A549 (cell line): Measurements from ENCODE around the gene BMP5. TPM values are rescaled to one million over a fixed set of nuclear protein-coding genes. Genes with fewer than 3 reads are reported as not detected.

ENCODE experiments used
- ATAC-seq, 2 experiments: fragments of 200-7000 bp in 1 of 2; fragments of >200 bp in 1 of 2; cut with Nextera tagmentation in 1 of 2; cut with Tn5 transposase in 1 of 2; 3 replicates each; pipeline versions ENCODE4 v1.8.0 to v1.9.1; 2018 to 2020; ENCODE audit warnings: mild to moderate bottlenecking in 1 of 2, moderate library complexity in 1 of 2
- CTCF ChIA-PET: fragments of 300-600 bp; sonication (Branson Sonifier 250); formaldehyde crosslinking; extraction: SDS; loops from one replicate; lab custom pipeline; 2021; ENCODE audit warnings: antibody characterized with exemption, inconsistent platforms; lab: Yijun Ruan, JAX
- POLR2A ChIA-PET: fragments of 350-600 bp; formaldehyde crosslinking; extraction: SDS; loops from one replicate; lab custom pipeline; 2021; ENCODE audit warnings: antibody characterized with exemption, inconsistent platforms; lab: Yijun Ruan, JAX
- DNase-seq, 2 experiments: peaks; one replicate each; pipeline versions ENCODE4 v3.0.0 to v3.0.0-alpha.2; 2011 to 2016; ENCODE audit warnings: low read depth in 1 of 2, low spot score in 1 of 2
- FAIRE-seq: peaks from 2 replicates; lab custom pipeline; 2011; peaks lifted over from hg19 to GRCh38; lab: Jason Lieb, UNC
- H3K27ac ChIP-seq, 2 experiments: fragments of >200 bp; sonication (Bioruptor Twin); formaldehyde crosslinking; 3 replicates each; pipeline ENCODE4 v1.5.1; 2016 to 2017
- H3K4me1 ChIP-seq: fragments of >200 bp; sonication (Bioruptor Twin); formaldehyde crosslinking; 3 replicates; pipeline ENCODE4 v1.6.1; 2016
- H3K4me2 ChIP-seq: fragments of >200 bp; sonication (Bioruptor Twin); formaldehyde crosslinking; 3 replicates; pipeline ENCODE4 v1.6.1; 2016
- H3K4me3 ChIP-seq: fragments of >200 bp; sonication (Bioruptor Twin); formaldehyde crosslinking; 3 replicates; pipeline ENCODE4 v1.5.1; 2016
- H3K9me3 ChIP-seq: fragments of >200 bp; sonication (Bioruptor Twin); formaldehyde crosslinking; 3 replicates; pipeline ENCODE4 v1.6.1; 2016
- CBX8 ChIP-seq: fragments of 200-600 bp; sonication (generic); IDR thresholded peaks from 2 replicates; pipeline ENCODE4 v1.6.1; 2016
- CHD2 ChIP-seq: fragments of 150-350 bp; IDR thresholded peaks from 2 replicates; pipeline ENCODE4 v1.6.1; 2014; ENCODE audit warnings: low read length; ENCODE audit not compliant: partially characterized antibody
- EHF ChIP-seq: fragments of 250-450 bp; sonication (Bioruptor Pico); IDR thresholded peaks from 2 replicates; pipeline ENCODE4 v1.5.0; 2020; ENCODE audit warnings: mild to moderate bottlenecking
- EHMT2 ChIP-seq: fragments of 200-600 bp; sonication (generic); IDR thresholded peaks from 2 replicates; pipeline ENCODE4 v1.6.1; 2016; ENCODE audit warnings: antibody characterized with exemption, low read depth, mild to moderate bottlenecking, moderate library complexity
- FOSB ChIP-seq: fragments of 250-450 bp; sonication (Bioruptor Pico); IDR thresholded peaks from 2 replicates; pipeline ENCODE4 v1.5.0; 2020; ENCODE audit warnings: mild to moderate bottlenecking, moderate library complexity
- FOSL2 ChIP-seq, 2 experiments: fragments of 450-650 bp in 1 of 2; fragments of >200 bp in 1 of 2; sonication (Bioruptor Twin) in 1 of 2; formaldehyde crosslinking; IDR thresholded peaks; 2 replicates each; pipeline versions ENCODE4 v1.5.0 to v1.6.1; 2016 to 2020; ENCODE audit warnings: mild to moderate bottlenecking in 1 of 2, moderate library complexity in 1 of 2
- HDAC2 ChIP-seq: fragments of 200-600 bp; sonication (generic); IDR thresholded peaks from 2 replicates; pipeline ENCODE4 v1.6.1; 2016
- HEYL ChIP-seq: fragments of 250-450 bp; sonication (Bioruptor Pico); IDR thresholded peaks from 2 replicates; pipeline ENCODE4 v1.8.0; 2021; ENCODE audit warnings: mild to moderate bottlenecking, moderate library complexity
- JUNB ChIP-seq: fragments of >200 bp; sonication (Bioruptor Twin); formaldehyde crosslinking; IDR thresholded peaks from 2 replicates; pipeline ENCODE4 v1.6.1; 2016
- KDM1A ChIP-seq: fragments of 200-600 bp; sonication (generic); IDR thresholded peaks from 2 replicates; pipeline ENCODE4 v1.6.1; 2016; ENCODE audit warnings: low read depth, mild to moderate bottlenecking
- POLR2AphosphoS2 ChIP-seq: conservative IDR thresholded peaks from 2 replicates; pipeline ENCODE4 v1.6.1; 2012; ENCODE audit warnings: low read length, improper control_type of control experiment, inconsistent platforms
- RCOR1 ChIP-seq: fragments of 150-350 bp; IDR thresholded peaks from 2 replicates; pipeline ENCODE4 v1.6.1; 2014; ENCODE audit warnings: antibody characterized with exemption, low read length, low read depth
- SMC3 ChIP-seq: fragments of >200 bp; sonication (Bioruptor Twin); formaldehyde crosslinking; IDR thresholded peaks from 3 replicates; pipeline ENCODE4 v1.6.1; 2018; ENCODE audit warnings: inconsistent platforms
- TFCP2L1 ChIP-seq: fragments of 250-450 bp; sonication (Bioruptor Pico); IDR thresholded peaks from 2 replicates; pipeline ENCODE4 v1.5.0; 2021; ENCODE audit warnings: mild to moderate bottlenecking
- ZFP36 ChIP-seq: fragments of 450-650 bp; IDR thresholded peaks from 2 replicates; pipeline ENCODE4 v1.6.1; 2014; ENCODE audit warnings: borderline replicate concordance; ENCODE audit not compliant: partially characterized antibody
- ZSCAN20 ChIP-seq: fragments of 250-450 bp; sonication (Bioruptor Pico); IDR thresholded peaks from 2 replicates; pipeline ENCODE4 v1.8.0; 2022; ENCODE audit warnings: mild to moderate bottlenecking, moderate library complexity
- WGBS: methylation state at CpG from one replicate; pipeline ENCODE4 v1.1.6; 2017; ENCODE audit errors: missing lambda C conversion rate; 5-methylcytosine and 5-hydroxymethylcytosine counted together
- polyA plus RNA-seq, 4 experiments: library from polyadenylated mRNA; depleted of rRNA in 3 of 4; stranded (reverse); fragments of >200 nt; fragmentation: RNase III in 1 of 4; extraction: RNeasy Plus Mini Kit Qiagen cat#74134 plus additional on column Dnase treatment in 1 of 4; gene quantifications; 2 replicates in 3 of 4; 3 replicates in 1 of 4; pipeline ENCODE4 v1.2.3, GENCODE V29; 2011 to 2017
- TF ChIP-seq, protein P1 (sequence below): fragments of 200-600 bp; sonication (generic); IDR thresholded peaks from 2 replicates; pipeline ENCODE4 v1.6.1; 2016; ENCODE audit warnings: antibody characterized with exemption, mild to moderate bottlenecking, moderate library complexity
- TF ChIP-seq, protein P2 (sequence below): fragments of 250-450 bp; sonication (Bioruptor Pico); IDR thresholded peaks from 2 replicates; pipeline ENCODE4 v1.5.0; 2021; ENCODE audit warnings: mild to moderate bottlenecking, moderate library complexity, borderline replicate concordance
- TF ChIP-seq, protein P3 (sequence below): fragments of 450-650 bp; IDR thresholded peaks from 2 replicates; pipeline ENCODE4 v1.6.1; 2014; ENCODE audit warnings: antibody characterized with exemption

BMP5 gene
- polyA plus RNA-seq, 2 of the 4 experiments (the other 2 are of a cell fraction) = 0.04 to 0.12 TPM

DNA sequence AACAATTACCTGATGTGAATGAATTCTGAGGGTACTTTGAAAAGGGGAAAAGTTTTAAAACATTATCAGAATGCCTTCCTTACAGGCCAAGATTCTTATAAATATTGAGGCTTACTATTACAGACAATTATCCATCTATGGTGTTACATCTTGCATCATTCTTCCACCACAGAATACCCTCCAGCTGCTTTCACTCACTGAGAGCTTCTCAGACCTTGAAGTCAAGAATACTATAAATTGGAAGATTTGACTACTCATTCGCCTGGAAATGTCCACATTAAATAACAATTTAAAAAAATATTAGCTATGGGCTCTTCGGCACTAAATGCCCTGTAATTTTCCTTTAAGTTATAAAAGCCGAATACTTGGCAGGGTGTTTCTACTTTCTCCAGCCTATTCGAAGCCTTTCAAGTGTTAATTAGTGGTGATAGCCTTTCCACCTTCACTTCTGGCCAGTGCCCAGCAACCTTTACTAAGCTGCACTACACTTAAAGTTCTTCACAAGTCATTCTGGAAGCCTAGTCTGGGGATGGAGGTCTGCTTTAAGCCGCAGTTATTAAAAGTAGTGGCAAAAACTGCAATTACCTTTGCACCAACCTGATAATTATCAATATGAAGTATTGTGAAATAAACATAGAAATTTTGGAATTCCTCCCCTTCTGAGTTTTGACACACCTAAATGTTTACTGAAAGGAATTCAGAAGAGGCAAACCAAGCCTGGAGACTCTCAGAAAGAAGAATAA lies 100.9 kb downstream of the BMP5 start (continued):
- TF ChIP-seq, protein P1, sequence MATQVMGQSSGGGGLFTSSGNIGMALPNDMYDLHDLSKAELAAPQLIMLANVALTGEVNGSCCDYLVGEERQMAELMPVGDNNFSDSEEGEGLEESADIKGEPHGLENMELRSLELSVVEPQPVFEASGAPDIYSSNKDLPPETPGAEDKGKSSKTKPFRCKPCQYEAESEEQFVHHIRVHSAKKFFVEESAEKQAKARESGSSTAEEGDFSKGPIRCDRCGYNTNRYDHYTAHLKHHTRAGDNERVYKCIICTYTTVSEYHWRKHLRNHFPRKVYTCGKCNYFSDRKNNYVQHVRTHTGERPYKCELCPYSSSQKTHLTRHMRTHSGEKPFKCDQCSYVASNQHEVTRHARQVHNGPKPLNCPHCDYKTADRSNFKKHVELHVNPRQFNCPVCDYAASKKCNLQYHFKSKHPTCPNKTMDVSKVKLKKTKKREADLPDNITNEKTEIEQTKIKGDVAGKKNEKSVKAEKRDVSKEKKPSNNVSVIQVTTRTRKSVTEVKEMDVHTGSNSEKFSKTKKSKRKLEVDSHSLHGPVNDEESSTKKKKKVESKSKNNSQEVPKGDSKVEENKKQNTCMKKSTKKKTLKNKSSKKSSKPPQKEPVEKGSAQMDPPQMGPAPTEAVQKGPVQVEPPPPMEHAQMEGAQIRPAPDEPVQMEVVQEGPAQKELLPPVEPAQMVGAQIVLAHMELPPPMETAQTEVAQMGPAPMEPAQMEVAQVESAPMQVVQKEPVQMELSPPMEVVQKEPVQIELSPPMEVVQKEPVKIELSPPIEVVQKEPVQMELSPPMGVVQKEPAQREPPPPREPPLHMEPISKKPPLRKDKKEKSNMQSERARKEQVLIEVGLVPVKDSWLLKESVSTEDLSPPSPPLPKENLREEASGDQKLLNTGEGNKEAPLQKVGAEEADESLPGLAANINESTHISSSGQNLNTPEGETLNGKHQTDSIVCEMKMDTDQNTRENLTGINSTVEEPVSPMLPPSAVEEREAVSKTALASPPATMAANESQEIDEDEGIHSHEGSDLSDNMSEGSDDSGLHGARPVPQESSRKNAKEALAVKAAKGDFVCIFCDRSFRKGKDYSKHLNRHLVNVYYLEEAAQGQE = no peak
- no peak for TF ChIP-seq HDAC2
- TF ChIP-seq, protein P2, sequence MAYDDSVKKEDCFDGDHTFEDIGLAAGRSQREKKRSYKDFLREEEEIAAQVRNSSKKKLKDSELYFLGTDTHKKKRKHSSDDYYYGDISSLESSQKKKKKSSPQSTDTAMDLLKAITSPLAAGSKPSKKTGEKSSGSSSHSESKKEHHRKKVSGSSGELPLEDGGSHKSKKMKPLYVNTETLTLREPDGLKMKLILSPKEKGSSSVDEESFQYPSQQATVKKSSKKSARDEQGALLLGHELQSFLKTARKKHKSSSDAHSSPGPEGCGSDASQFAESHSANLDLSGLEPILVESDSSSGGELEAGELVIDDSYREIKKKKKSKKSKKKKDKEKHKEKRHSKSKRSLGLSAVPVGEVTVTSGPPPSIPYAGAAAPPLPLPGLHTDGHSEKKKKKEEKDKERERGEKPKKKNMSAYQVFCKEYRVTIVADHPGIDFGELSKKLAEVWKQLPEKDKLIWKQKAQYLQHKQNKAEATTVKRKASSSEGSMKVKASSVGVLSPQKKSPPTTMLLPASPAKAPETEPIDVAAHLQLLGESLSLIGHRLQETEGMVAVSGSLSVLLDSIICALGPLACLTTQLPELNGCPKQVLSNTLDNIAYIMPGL (CRISPR knock-in tag) = no peak

DNA sequence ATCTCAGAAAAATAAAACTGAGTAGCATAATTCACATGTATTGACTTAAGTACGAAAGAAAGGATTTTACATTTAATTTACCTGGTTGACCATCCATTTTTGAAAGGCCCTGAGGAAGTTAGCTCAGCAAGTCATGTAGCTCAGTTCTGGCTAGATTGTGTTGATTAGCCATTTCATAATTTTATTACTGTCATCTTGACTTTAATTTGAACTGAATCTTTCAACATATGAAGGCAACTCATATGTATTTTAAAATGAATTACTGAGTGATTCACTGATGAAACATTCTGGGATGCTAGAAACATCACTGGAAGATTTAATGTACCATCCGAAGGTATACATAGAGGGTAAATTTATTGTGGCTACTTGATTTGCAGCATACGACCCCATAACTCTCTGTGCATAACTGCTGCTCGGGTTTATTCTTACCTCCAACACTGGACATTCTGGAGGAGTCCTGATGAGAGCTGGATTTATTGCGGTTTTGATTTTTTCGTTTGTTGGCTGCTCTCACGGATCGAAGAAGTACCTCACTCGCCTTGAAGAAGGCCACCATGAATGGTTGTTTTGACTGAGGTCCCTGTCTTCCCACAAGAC lies 101.7 kb downstream of the BMP5 start:
- Histone ChIP-seq H3K27ac (no peak overlapping the region), H3K4me3 (no peak overlapping the region), H3K4me2 (no peak overlapping the region), H3K9me3 (no peaks in the 10 kb centered on the region), H3K4me1 (no peaks in the 10 kb centered on the region)
- POLR2A ChIA-PET = no interaction called here
- CTCF ChIA-PET = no interaction called here
- WGBS = 82% methylated on average over 9 of the region's 9 CpGs
- no peak for FAIRE-seq
- no peak for DNase-seq
- no peak for TF ChIP-seq FOSB
- TF ChIP-seq POLR2AphosphoS2 = no peak
- no peak for TF ChIP-seq JUNB
- no peak for TF ChIP-seq SMC3
- no peak for TF ChIP-seq ZSCAN20 (CRISPR knock-in tag)
- no peak for TF ChIP-seq HEYL (CRISPR knock-in tag)
- no peak for TF ChIP-seq HDAC2
- no peak for TF ChIP-seq ZFP36
- TF ChIP-seq, protein P1 = no peak
- TF ChIP-seq, protein P3, sequence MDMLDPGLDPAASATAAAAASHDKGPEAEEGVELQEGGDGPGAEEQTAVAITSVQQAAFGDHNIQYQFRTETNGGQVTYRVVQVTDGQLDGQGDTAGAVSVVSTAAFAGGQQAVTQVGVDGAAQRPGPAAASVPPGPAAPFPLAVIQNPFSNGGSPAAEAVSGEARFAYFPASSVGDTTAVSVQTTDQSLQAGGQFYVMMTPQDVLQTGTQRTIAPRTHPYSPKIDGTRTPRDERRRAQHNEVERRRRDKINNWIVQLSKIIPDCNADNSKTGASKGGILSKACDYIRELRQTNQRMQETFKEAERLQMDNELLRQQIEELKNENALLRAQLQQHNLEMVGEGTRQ = no peak
- TF ChIP-seq CBX8 = no peak
- TF ChIP-seq FOSL2 (IDR thresholded peaks at IDR 0.05) = no peak
- no peak for TF ChIP-seq FOSL2 (CRISPR knock-in tag; IDR thresholded peaks at IDR 0.05)
- TF ChIP-seq RCOR1 = no peak
- no peak for TF ChIP-seq CHD2
- no peak for TF ChIP-seq EHMT2
- TF ChIP-seq EHF = no peak
- TF ChIP-seq TFCP2L1 (CRISPR knock-in tag) = no peak
- TF ChIP-seq KDM1A = no peak
- ATAC-seq = no peak
